Kidney (tissue), 14 donors: Measurements from ENCODE around the gene PLA2G2A. TPM values are rescaled to one million over a fixed set of nuclear protein-coding genes. Genes with fewer than 3 reads are reported as not detected.
"Not testable (repeated sequence)": the region's sequence is repeated elsewhere in the genome, so short reads cannot be mapped to it uniquely, and the experiment has no call there.

ENCODE experiments used
- DNase-seq, 5 donors: peaks; one replicate each; pipeline ENCODE4 v3.0.0-alpha.2; 2013 to 2020
- FAIRE-seq: peaks from 2 replicates; lab custom pipeline; 2012; peaks lifted over from hg19 to GRCh38; lab: Jason Lieb, UNC
- H3K27ac ChIP-seq, 2 donors: one replicate each; pipeline ENCODE4 v1.7.0; 2013; ENCODE audit warnings: low read depth in 2 of 2, low read length in 2 of 2, inconsistent platforms in 1 of 2
- H3K27me3 ChIP-seq: one replicate; pipeline ENCODE4 v1.7.1; 2013; ENCODE audit warnings: low read length, inconsistent platforms; ENCODE audit not compliant: control insufficient read depth, insufficient read depth
- H3K36me3 ChIP-seq, 3 donors: one replicate each; pipeline versions ENCODE4 v1.7.0 to v1.7.1; 2013; ENCODE audit warnings: low read length in 3 of 3, control low read depth in 1 of 3, inconsistent platforms in 1 of 3; ENCODE audit not compliant: insufficient read depth in 3 of 3, control insufficient read depth in 2 of 3
- H3K4me1 ChIP-seq, 3 donors: one replicate each; pipeline versions ENCODE4 v1.7.0 to v1.7.1; 2013; ENCODE audit warnings: low read length in 3 of 3, inconsistent platforms in 1 of 3, low read depth in 1 of 3; ENCODE audit not compliant: control insufficient read depth in 2 of 3, insufficient read depth in 2 of 3
- H3K4me3 ChIP-seq, 3 donors: one replicate each; pipeline versions ENCODE4 v1.7.0 to v1.8.1; 2013; ENCODE audit warnings: low read length in 3 of 3, control low read depth in 1 of 3, inconsistent platforms in 1 of 3
- H3K9ac ChIP-seq, 3 donors: one replicate each; pipeline versions ENCODE4 v1.7.0 to v1.7.1; 2013; ENCODE audit warnings: low read length in 3 of 3, control low read depth in 1 of 3, inconsistent platforms in 1 of 3
- H3K9me3 ChIP-seq, 3 donors: one replicate each; pipeline versions ENCODE4 v1.7.0 to v1.7.1; 2013; ENCODE audit warnings: low read length in 3 of 3, control low read depth in 1 of 3, inconsistent platforms in 1 of 3; ENCODE audit not compliant: control insufficient read depth in 2 of 3, insufficient read depth in 1 of 3
- intact Hi-C: fragments of 100-400 bp; cut with DNase I; formaldehyde crosslinking; loops from one replicate; pipeline ENCODE4 v1.11.1; 2022
- polyA plus RNA-seq: library from polyadenylated mRNA; stranded (reverse); fragments of 350-450 nt; fragmentation: Illumina TruSeq; extraction: RNeasy Lipid Tissue Mini Kit (QIAGEN cat#74804); gene quantifications from one replicate; pipeline ENCODE4 v1.2.3, GENCODE V29; 2014; ENCODE audit warnings: low read depth, low replicate concordance; ENCODE audit not compliant: insufficient read depth
- total RNA-seq: library from RNA; stranded (reverse); fragmentation: NEBNext Ultra II Directional; extraction: Animal tissue kit (Norgen Biotek cat#: 25700); gene quantifications from one replicate; pipeline ENCODE4 v1.2.1, GENCODE V29; 2021
- TF ChIP-seq, protein P1 (sequence below): IDR thresholded peaks from 3 replicates; pipeline ENCODE4 v1.5.1; 2012; ENCODE audit warnings: mild to moderate bottlenecking, moderate library complexity, borderline replicate concordance; ENCODE audit not compliant: insufficient read depth; ENCODE audit errors: extremely low read depth
- donor health status: control.
- donor health status: control.
- donor health status: control.
- donor health status: control.
- donor health status: control.
- donor health status: DM: yes; HTN: yes; CAD: no.
- donor health status: Normal renal cell carcinoma (clear cell type).

PLA2G2A gene
- total and polyA plus RNA-seq, 2 donors from 2014 or later = 0.52 to 0.63 TPM

DNA sequence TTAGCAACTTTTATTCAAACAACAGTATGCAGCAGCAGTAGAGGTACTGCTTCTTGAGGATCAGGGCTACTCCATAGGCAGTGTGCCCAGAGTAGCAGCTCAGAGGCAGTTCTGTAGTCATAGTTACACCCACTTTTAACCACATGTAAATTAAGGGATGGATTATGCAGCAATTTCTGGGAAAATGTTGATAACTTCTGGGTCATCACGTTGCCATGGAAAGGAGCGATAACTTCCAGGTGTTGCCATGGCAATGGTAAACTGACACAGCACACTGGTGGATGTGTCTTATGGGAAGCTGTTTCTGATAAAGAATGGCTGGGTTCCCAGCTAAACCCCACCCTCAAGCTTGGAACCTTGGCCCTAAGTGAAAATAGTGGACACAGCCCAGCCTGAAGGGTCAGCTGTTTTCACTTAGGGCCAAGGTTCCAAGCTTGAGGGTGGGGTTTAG, 29.0 kb upstream of the PLA2G2A start:
- no peak overlapping the region for H3K27ac ChIP-seq

GRCh38 chr1:19998823-19999222, 19.4 kb upstream of the PLA2G2A start:
- FAIRE-seq, H3K27ac ChIP-seq, intact Hi-C loops: not testable (repeated sequence)

More for the DNA sequence above, 29.0 kb upstream of the PLA2G2A start:
- no peak for FAIRE-seq
- Histone ChIP-seq H3K27me3 (no peaks in the 10 kb centered on the region), H3K4me1 (no peaks in the 10 kb centered on the region), H3K9ac (no peak overlapping the region), H3K4me3 (no peak overlapping the region), H3K9me3 (no peaks in the 10 kb centered on the region), H3K36me3 (no peaks in the 10 kb centered on the region)
- intact Hi-C loops = no loop called here
- TF ChIP-seq, protein P1, sequence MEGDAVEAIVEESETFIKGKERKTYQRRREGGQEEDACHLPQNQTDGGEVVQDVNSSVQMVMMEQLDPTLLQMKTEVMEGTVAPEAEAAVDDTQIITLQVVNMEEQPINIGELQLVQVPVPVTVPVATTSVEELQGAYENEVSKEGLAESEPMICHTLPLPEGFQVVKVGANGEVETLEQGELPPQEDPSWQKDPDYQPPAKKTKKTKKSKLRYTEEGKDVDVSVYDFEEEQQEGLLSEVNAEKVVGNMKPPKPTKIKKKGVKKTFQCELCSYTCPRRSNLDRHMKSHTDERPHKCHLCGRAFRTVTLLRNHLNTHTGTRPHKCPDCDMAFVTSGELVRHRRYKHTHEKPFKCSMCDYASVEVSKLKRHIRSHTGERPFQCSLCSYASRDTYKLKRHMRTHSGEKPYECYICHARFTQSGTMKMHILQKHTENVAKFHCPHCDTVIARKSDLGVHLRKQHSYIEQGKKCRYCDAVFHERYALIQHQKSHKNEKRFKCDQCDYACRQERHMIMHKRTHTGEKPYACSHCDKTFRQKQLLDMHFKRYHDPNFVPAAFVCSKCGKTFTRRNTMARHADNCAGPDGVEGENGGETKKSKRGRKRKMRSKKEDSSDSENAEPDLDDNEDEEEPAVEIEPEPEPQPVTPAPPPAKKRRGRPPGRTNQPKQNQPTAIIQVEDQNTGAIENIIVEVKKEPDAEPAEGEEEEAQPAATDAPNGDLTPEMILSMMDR = no peak
- no peak for DNase-seq

GRCh38 chr1:19990689-19991088, 11.3 kb upstream of the PLA2G2A start:
- Histone ChIP-seq H3K27me3 (no peaks in the 10 kb centered on the region), H3K9me3 (no peaks in the 10 kb centered on the region), H3K4me1 (no peaks in the 10 kb centered on the region), H3K4me3 (no peak overlapping the region), H3K27ac (no peak overlapping the region), H3K36me3 (no peaks in the 10 kb centered on the region), H3K9ac (no peak overlapping the region)
- intact Hi-C loops = no loop called here
- DNase-seq (no peak), FAIRE-seq (no peak)
- TF ChIP-seq, protein P1 = no peak

More at GRCh38 chr1:19998823-19999222, 19.4 kb upstream of the PLA2G2A start:
- H3K4me3 ChIP-seq, H3K36me3 ChIP-seq, H3K9me3 ChIP-seq, H3K27me3 ChIP-seq, DNase-seq, H3K9ac ChIP-seq, H3K4me1 ChIP-seq: not testable (repeated sequence)

GRCh38 chr1:19990182-19990582, 10.8 kb upstream of the PLA2G2A start:
- intact Hi-C loops, H3K9me3 ChIP-seq, H3K4me1 ChIP-seq, DNase-seq, H3K27ac ChIP-seq, FAIRE-seq, H3K36me3 ChIP-seq, H3K4me3 ChIP-seq, H3K27me3 ChIP-seq, H3K9ac ChIP-seq: not testable (repeated sequence)
